ENCODE measurements around the gene SLC35C1.

- TF ChIP-seq CREB1 (IDR thresholded peaks at IDR 0.05) (no peak), CTCF (IDR thresholded peaks at IDR 0.05; ENCODE audit: control extremely low read depth in 1 of 3, insufficient read depth in 1 of 3, low read depth in 1 of 3, low read length in 3 of 3) (no peak), BCL11A (IDR thresholded peaks at IDR 0.05; ENCODE audit: low read depth in 2 of 2, low read length in 2 of 2) (no peak), RFX5 (IDR thresholded peaks at IDR 0.05; ENCODE audit: borderline replicate concordance, low read depth, low read length) (no peak), RAD21 (IDR thresholded peaks at IDR 0.05 in 1 of 2, conservative IDR thresholded peaks at IDR 0.05 in 1 of 2; ENCODE audit: low read depth in 2 of 2, low read length in 2 of 2) (no peak), BRCA1 (IDR thresholded peaks at IDR 0.05; ENCODE audit: low read depth, low read length) (no peak), MAFK (IDR thresholded peaks at IDR 0.05; ENCODE audit: low read depth, low read length) (no peak), POLR2AphosphoS5 (IDR thresholded peaks at IDR 0.05; ENCODE audit: low read depth, low read length) (no peak), POLR2A (IDR thresholded peaks at IDR 0.05; ENCODE audit: control extremely low read depth in 1 of 2, low read depth in 2 of 2, low read length in 2 of 2) (no peak), EP300 (IDR thresholded peaks at IDR 0.05; ENCODE audit: borderline replicate concordance in 1 of 2, low read depth in 2 of 2, low read length in 2 of 2) (no peak), MAX (IDR thresholded peaks at IDR 0.05) (no peak)
- TF ChIP-seq, protein P1, sequence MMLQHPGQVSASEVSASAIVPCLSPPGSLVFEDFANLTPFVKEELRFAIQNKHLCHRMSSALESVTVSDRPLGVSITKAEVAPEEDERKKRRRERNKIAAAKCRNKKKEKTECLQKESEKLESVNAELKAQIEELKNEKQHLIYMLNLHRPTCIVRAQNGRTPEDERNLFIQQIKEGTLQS (IDR thresholded peaks at IDR 0.05; ENCODE audit: insufficient read depth, low read depth, low read length) = no peak
Measured at GRCh38 chr11:45755281-45755859, 49.6 kb upstream of the SLC35C1 start.

Measured in H1 (cell line).